IMR-90 (cell line): ENCODE data around the gene DMD. TPM values are rescaled to one million over a fixed set of nuclear protein-coding genes. Genes with fewer than 3 reads are reported as not detected.

ENCODE experiments used
- ATAC-seq: fragments of 200-7000 bp; cut with Tn5 transposase; 2 replicates; pipeline ENCODE4 v1.9.1; 2020; ENCODE audit warnings: low read depth, mild to moderate bottlenecking, moderate library complexity
- BruUV-seq: library from RNA; stranded (reverse); fragments of 400-500 nt; replicated peaks from 2 replicates; lab custom pipeline; 2021; lab: Mats Ljungman, UMichigan
- CTCF ChIA-PET: fragments of 300-600 bp; formaldehyde crosslinking; extraction: SDS; loops from one replicate; lab custom pipeline; 2021; ENCODE audit warnings: antibody characterized with exemption; lab: Yijun Ruan, JAX
- POLR2A ChIA-PET: fragments of 300-600 bp; sonication (Branson Sonifier 250); formaldehyde crosslinking; loops from one replicate; lab custom pipeline; 2022; ENCODE audit warnings: antibody characterized with exemption; ENCODE audit not compliant: unreplicated experiment; lab: Charles Lee
- DNase-seq: peaks from one replicate; pipeline ENCODE4 v3.0.0; 2013
- H2AFZ ChIP-seq: replicated peaks from 2 replicates; pipeline ENCODE3; 2013; ENCODE audit warnings: low read length, mild to moderate bottlenecking; ENCODE audit not compliant: poor library complexity
- H2AK5ac ChIP-seq: 2 replicates; pipeline ENCODE4 v1.6.1; 2013; ENCODE audit warnings: low read depth, low read length, inconsistent platforms
- H2AK9ac ChIP-seq: replicated peaks from 2 replicates; pipeline ENCODE3; 2013; ENCODE audit warnings: mild to moderate bottlenecking, low read depth, low read length, moderate library complexity; ENCODE audit not compliant: poor library complexity
- H2BK120ac ChIP-seq: 2 replicates; pipeline ENCODE4 v1.6.1; 2013; ENCODE audit warnings: low read depth, low read length, inconsistent platforms
- H2BK15ac ChIP-seq: 3 replicates; pipeline ENCODE4 v1.6.1; 2013; ENCODE audit warnings: low read depth, low read length, inconsistent platforms
- H2BK20ac ChIP-seq: 2 replicates; pipeline ENCODE4 v1.6.1; 2013; ENCODE audit warnings: low read depth, mild to moderate bottlenecking, inconsistent platforms, low read length, moderate library complexity
- H2BK5ac ChIP-seq: 2 replicates; pipeline ENCODE4 v1.6.1; 2013; ENCODE audit warnings: mild to moderate bottlenecking, low read depth, low read length, inconsistent platforms; ENCODE audit not compliant: poor library complexity, severe bottlenecking
- H3K14ac ChIP-seq: replicated peaks from 2 replicates; pipeline ENCODE4 v1.6.1; 2013; ENCODE audit warnings: low read depth, low read length, inconsistent platforms
- H3K18ac ChIP-seq: 2 replicates; pipeline ENCODE4 v1.6.1; 2013; ENCODE audit warnings: low read depth, low read length, control low read depth
- H3K23ac ChIP-seq: 2 replicates; pipeline ENCODE4 v1.6.1; 2013; ENCODE audit warnings: low read depth, low read length, inconsistent platforms
- H3K27ac ChIP-seq: 2 replicates; pipeline ENCODE4 v1.5.1; 2013; ENCODE audit warnings: mild to moderate bottlenecking, control low read depth, low read length; ENCODE audit not compliant: insufficient read depth
- H3K27me3 ChIP-seq: 2 replicates; pipeline ENCODE4 v1.6.1; 2013; ENCODE audit warnings: low read length; ENCODE audit not compliant: control insufficient read depth, insufficient read depth
- H3K36me3 ChIP-seq: 2 replicates; pipeline ENCODE4 v1.6.1; 2013; ENCODE audit warnings: low read length, mixed read lengths; ENCODE audit not compliant: control insufficient read depth, insufficient read depth
- H3K4ac ChIP-seq: 2 replicates; pipeline ENCODE4 v1.6.1; 2013; ENCODE audit warnings: low read depth, low read length, inconsistent platforms
- H3K4me1 ChIP-seq: 2 replicates; pipeline ENCODE4 v1.6.1; 2013; ENCODE audit warnings: low read length, mixed read lengths; ENCODE audit not compliant: control insufficient read depth, insufficient read depth
- H3K4me2 ChIP-seq: 2 replicates; pipeline ENCODE4 v1.6.1; 2013; ENCODE audit warnings: low read depth, mild to moderate bottlenecking, control low read depth, low read length, moderate library complexity
- H3K4me3 ChIP-seq: 2 replicates; pipeline ENCODE4 v1.5.1; 2013; ENCODE audit warnings: low read depth, mild to moderate bottlenecking, control low read depth, low read length, moderate library complexity; ENCODE audit not compliant: insufficient read depth
- H3K56ac ChIP-seq: 2 replicates; pipeline ENCODE4 v1.6.1; 2013; ENCODE audit warnings: low read length, inconsistent platforms; ENCODE audit not compliant: insufficient read depth; ENCODE audit errors: extremely low read depth
- H3K79me1 ChIP-seq, 2 experiments: 2 replicates each; pipeline ENCODE4 v1.6.1; 2013; ENCODE audit warnings: low read length in 2 of 2, inconsistent platforms in 1 of 2, low read depth in 1 of 2
- H3K9ac ChIP-seq: 2 replicates; pipeline ENCODE4 v1.6.1; 2013; ENCODE audit warnings: low read depth, low read length, control low read depth
- H3K9me1 ChIP-seq: 2 replicates; pipeline ENCODE4 v1.6.1; 2013; ENCODE audit warnings: low read length, inconsistent platforms; ENCODE audit not compliant: insufficient read depth
- H3K9me3 ChIP-seq: 2 replicates; pipeline ENCODE4 v1.6.1; 2013; ENCODE audit warnings: low read length; ENCODE audit not compliant: control insufficient read depth, insufficient read depth
- H4K20me1 ChIP-seq: 2 replicates; pipeline ENCODE4 v1.6.1; 2013; ENCODE audit warnings: low read length, inconsistent platforms; ENCODE audit not compliant: insufficient read depth
- H4K5ac ChIP-seq: 2 replicates; pipeline ENCODE4 v1.6.1; 2013; ENCODE audit warnings: mild to moderate bottlenecking, low read depth, low read length, control low read depth
- H4K8ac ChIP-seq, 2 experiments: 2 replicates each; pipeline ENCODE4 v1.6.1; 2013; ENCODE audit warnings: low read depth in 2 of 2, low read length in 2 of 2, control low read depth in 1 of 2, inconsistent platforms in 1 of 2
- H4K91ac ChIP-seq: 2 replicates; pipeline ENCODE4 v1.6.1; 2013; ENCODE audit warnings: low read depth, low read length, inconsistent platforms; ENCODE audit not compliant: insufficient read depth
- BHLHE40 ChIP-seq: fragments of 150-350 bp; IDR thresholded peaks from 2 replicates; pipeline ENCODE4 v1.6.1; 2016; ENCODE audit warnings: mild to moderate bottlenecking, low read depth, low read length
- CEBPB ChIP-seq: IDR thresholded peaks from 2 replicates; pipeline ENCODE4 v1.6.1; 2012; ENCODE audit warnings: low read depth, low read length, improper control_type of control experiment
- CHD1 ChIP-seq: IDR thresholded peaks from 2 replicates; pipeline ENCODE4 v1.6.1; 2012; ENCODE audit warnings: low read depth, low read length, improper control_type of control experiment
- FOS ChIP-seq: fragments of 150-350 bp; IDR thresholded peaks from 2 replicates; pipeline ENCODE4 v1.6.1; 2016; ENCODE audit warnings: low read depth, low read length
- MAFK ChIP-seq: IDR thresholded peaks from 2 replicates; pipeline ENCODE4 v1.6.1; 2012; ENCODE audit warnings: low read depth, low read length, improper control_type of control experiment
- MAZ ChIP-seq: IDR thresholded peaks from 2 replicates; pipeline ENCODE4 v1.6.1; 2012; ENCODE audit warnings: low read depth, mild to moderate bottlenecking, low read length, improper control_type of control experiment, moderate library complexity, borderline replicate concordance
- NFE2L2 ChIP-seq: fragments of 150-350 bp; IDR thresholded peaks from 2 replicates; pipeline ENCODE4 v1.6.1; 2016; ENCODE audit warnings: low read depth, mild to moderate bottlenecking, low read length
- RAD21 ChIP-seq: IDR thresholded peaks from 2 replicates; pipeline ENCODE4 v1.6.1; 2012; ENCODE audit warnings: low read length, improper control_type of control experiment
- RCOR1 ChIP-seq: IDR thresholded peaks from 2 replicates; pipeline ENCODE4 v1.6.1; 2012; ENCODE audit warnings: mild to moderate bottlenecking, low read length, improper control_type of control experiment; ENCODE audit not compliant: insufficient replicate concordance
- RFX5 ChIP-seq: IDR thresholded peaks from 2 replicates; pipeline ENCODE4 v1.8.0; 2012; ENCODE audit warnings: low read depth, mild to moderate bottlenecking, low read length, moderate library complexity
- WGBS, 2 experiments: methylation state at CpG; one replicate each; pipeline versions ENCODE4 v1.1.5 to v1.1.7; 2013; ENCODE audit warnings: missing lambda C conversion rate in 2 of 2; ENCODE audit not compliant: insufficient read length in 1 of 2; ENCODE audit errors: extremely low coverage in 2 of 2; 5-methylcytosine and 5-hydroxymethylcytosine counted together
- dilution Hi-C: fragments of 300-500 bp; cut with HindIII; formaldehyde crosslinking; loops from one replicate; pipeline ENCODE4 v1.14.3; 2018; ENCODE audit warnings: low sequenced_read_pairs; ENCODE audit not compliant: unreplicated experiment
- in situ Hi-C: fragments of 300-500 bp; cut with MboI; formaldehyde crosslinking; loops from 3 replicates; pipeline ENCODE4 v1.14.3; 2019; ENCODE audit warnings: low sequenced_read_pairs, inconsistent platforms, mixed read lengths
- intact Hi-C: fragments of 100-400 bp; cut with micrococcal nuclease; formaldehyde crosslinking; loops from 2 replicates; pipeline ENCODE4 v1.10.0; 2022
- polyA plus RNA-seq, 3 experiments: library from polyadenylated mRNA; depleted of rRNA; stranded (reverse); fragments of >200 nt; gene quantifications; 2 replicates each; pipeline ENCODE4 v1.2.3, GENCODE V29; 2012; ENCODE audit warnings: low replicate concordance in 1 of 3
- total RNA-seq: library from RNA; depleted of rRNA; stranded (reverse); fragments of >200 nt; gene quantifications from 2 replicates; pipeline ENCODE4 v1.2.3, GENCODE V29; 2012
- TF ChIP-seq, protein P1 (sequence below): fragments of 150-350 bp; IDR thresholded peaks from 2 replicates; pipeline ENCODE4 v1.6.1; 2017; ENCODE audit warnings: mild to moderate bottlenecking, antibody characterized with exemption, low read length, low read depth
- TF ChIP-seq, protein P2 (sequence below): fragments of 150-350 bp; IDR thresholded peaks from 2 replicates; pipeline ENCODE4 v1.6.1; 2016; ENCODE audit warnings: low read depth, mild to moderate bottlenecking, low read length, moderate library complexity, borderline replicate concordance
- TF ChIP-seq, protein P3 (sequence below): conservative IDR thresholded peaks from 2 replicates; pipeline ENCODE4 v1.5.1; 2012; ENCODE audit warnings: mild to moderate bottlenecking, low read depth, low read length, improper control_type of control experiment

DMD gene
- total and polyA plus RNA-seq, 2 of the 4 experiments (the other 2 are of a cell fraction), result 6.6 to 11.8 TPM

DNA sequence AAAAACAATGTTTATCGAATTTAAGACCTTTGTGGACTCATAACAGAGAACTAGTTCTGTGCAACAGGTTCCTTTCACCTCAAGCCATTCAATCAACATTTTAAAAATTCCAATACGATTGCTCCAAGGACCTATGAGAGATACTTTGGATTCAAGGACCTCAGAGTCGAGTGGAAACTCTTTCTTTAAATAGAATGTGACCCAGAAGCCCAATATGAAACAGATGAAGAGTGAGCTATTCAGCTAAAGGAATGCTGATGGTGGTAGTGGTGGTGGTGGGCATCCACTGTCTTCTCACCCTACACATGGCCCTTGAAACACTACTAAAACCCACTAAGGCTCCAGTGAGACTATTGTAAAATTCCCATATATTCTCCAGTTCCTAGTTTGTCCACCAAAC is 257.2 kb downstream of the DMD start:
- ChIA-PET POLR2A (no interaction called here), CTCF (no interaction called here)
- H3K14ac ChIP-seq, result no peak overlapping the region
- H3K9me3 ChIP-seq, result no peaks in the 10 kb centered on the region
- no peaks in the 10 kb centered on the region for H3K4me1 ChIP-seq
- no peak overlapping the region for H4K91ac ChIP-seq
- in situ Hi-C loops, result no loop called here
- intact Hi-C loops, result no loop called here
- H3K9ac ChIP-seq, result no peak overlapping the region
- H2BK15ac ChIP-seq, result no peak overlapping the region
- no peaks in the 10 kb centered on the region for H3K79me1 ChIP-seq
- no peak overlapping the region for H2AFZ ChIP-seq
- no peaks in the 10 kb centered on the region for H3K27me3 ChIP-seq
- no peak overlapping the region for H3K27ac ChIP-seq
- no peak overlapping the region for H3K23ac ChIP-seq
- H4K20me1 ChIP-seq, result no peaks in the 10 kb centered on the region
- H3K18ac ChIP-seq, result no peak overlapping the region
- H2BK120ac ChIP-seq, result no peak overlapping the region
- DNase-seq, result no peak
- no CpG with 5 or more reads among the region's 3 CpGs for WGBS, 2 experiments
- no TSS peak for BruUV-seq
- H3K36me3 ChIP-seq, result no peaks in the 10 kb centered on the region
- H4K5ac ChIP-seq, result no peak overlapping the region
- H2AK5ac ChIP-seq, result no peak overlapping the region
- no peak overlapping the region for H2BK20ac ChIP-seq
- no peak overlapping the region for H4K8ac ChIP-seq
- H3K9me1 ChIP-seq, result no peaks in the 10 kb centered on the region
- H3K56ac ChIP-seq, result no peak overlapping the region
- H2AK9ac ChIP-seq, result no peak overlapping the region
- TF ChIP-seq FOS (no peak), RFX5 (no peak), BHLHE40 (no peak), MAFK (no peak), CEBPB (no peak), RCOR1 (no peak), MAZ (no peak), CHD1 (no peak), RAD21 (no peak), NFE2L2 (no peak)
- TF ChIP-seq, protein P1, sequence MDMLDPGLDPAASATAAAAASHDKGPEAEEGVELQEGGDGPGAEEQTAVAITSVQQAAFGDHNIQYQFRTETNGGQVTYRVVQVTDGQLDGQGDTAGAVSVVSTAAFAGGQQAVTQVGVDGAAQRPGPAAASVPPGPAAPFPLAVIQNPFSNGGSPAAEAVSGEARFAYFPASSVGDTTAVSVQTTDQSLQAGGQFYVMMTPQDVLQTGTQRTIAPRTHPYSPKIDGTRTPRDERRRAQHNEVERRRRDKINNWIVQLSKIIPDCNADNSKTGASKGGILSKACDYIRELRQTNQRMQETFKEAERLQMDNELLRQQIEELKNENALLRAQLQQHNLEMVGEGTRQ, result no peak
- TF ChIP-seq, protein P2, sequence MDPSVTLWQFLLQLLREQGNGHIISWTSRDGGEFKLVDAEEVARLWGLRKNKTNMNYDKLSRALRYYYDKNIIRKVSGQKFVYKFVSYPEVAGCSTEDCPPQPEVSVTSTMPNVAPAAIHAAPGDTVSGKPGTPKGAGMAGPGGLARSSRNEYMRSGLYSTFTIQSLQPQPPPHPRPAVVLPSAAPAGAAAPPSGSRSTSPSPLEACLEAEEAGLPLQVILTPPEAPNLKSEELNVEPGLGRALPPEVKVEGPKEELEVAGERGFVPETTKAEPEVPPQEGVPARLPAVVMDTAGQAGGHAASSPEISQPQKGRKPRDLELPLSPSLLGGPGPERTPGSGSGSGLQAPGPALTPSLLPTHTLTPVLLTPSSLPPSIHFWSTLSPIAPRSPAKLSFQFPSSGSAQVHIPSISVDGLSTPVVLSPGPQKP, result no peak
- TF ChIP-seq, protein P3, sequence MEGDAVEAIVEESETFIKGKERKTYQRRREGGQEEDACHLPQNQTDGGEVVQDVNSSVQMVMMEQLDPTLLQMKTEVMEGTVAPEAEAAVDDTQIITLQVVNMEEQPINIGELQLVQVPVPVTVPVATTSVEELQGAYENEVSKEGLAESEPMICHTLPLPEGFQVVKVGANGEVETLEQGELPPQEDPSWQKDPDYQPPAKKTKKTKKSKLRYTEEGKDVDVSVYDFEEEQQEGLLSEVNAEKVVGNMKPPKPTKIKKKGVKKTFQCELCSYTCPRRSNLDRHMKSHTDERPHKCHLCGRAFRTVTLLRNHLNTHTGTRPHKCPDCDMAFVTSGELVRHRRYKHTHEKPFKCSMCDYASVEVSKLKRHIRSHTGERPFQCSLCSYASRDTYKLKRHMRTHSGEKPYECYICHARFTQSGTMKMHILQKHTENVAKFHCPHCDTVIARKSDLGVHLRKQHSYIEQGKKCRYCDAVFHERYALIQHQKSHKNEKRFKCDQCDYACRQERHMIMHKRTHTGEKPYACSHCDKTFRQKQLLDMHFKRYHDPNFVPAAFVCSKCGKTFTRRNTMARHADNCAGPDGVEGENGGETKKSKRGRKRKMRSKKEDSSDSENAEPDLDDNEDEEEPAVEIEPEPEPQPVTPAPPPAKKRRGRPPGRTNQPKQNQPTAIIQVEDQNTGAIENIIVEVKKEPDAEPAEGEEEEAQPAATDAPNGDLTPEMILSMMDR, result no peak
- H2BK5ac ChIP-seq, result no peak overlapping the region
- no peak overlapping the region for H3K4ac ChIP-seq
- ATAC-seq, result no peak
- H3K4me2 ChIP-seq, result no peak overlapping the region
- dilution Hi-C loops, result no loop called here
- H3K4me3 ChIP-seq, result no peak overlapping the region
